Caki2 (cell line): ENCODE measurements around the gene SLMAP. TPM values are rescaled to one million over a fixed set of nuclear protein-coding genes. Genes with fewer than 3 reads are reported as not detected.

Experiments
- DNase-seq: peaks from one replicate; pipeline ENCODE4 v3.0.0-alpha.2; 2015; ENCODE audit warnings: low read depth
- in situ Hi-C: cut with HindIII; loops from 2 replicates; pipeline ENCODE4 v1.10.0; 2016; ENCODE audit warnings: low sequenced_read_pairs, low pct_unique_long_range_greater_than_20kb, mixed read lengths
- total RNA-seq: library from RNA; depleted of rRNA; stranded (reverse); fragments of >200 nt; shearing (Covaris generic); gene quantifications from 2 replicates; pipeline ENCODE4 v1.2.3, GENCODE V29; 2014; ENCODE audit warnings: low replicate concordance; rRNA removed

The SLMAP gene
- total RNA-seq, result 20.4 and 24.7 TPM in 2 replicates

GRCh38 chr3:57755741-57756527 is at the start of gene SLMAP:
Gene SLMAP (plus strand): TSS chr3:57756309. CDS start chr3:57757652, 1,343 bp downstream.
- in situ Hi-C loops, result no loop called here
- peak; percentile 96 for DNase-seq

- peak; percentile 63 for DNase-seq
- in situ Hi-C loops, result no loop called here
These were observed 49.6 kb upstream of the SLMAP start for GRCh38 chr3:57706462-57706861.

GRCh38 chr3:57709031-57709430 is 47.1 kb upstream of the SLMAP start:
- in situ Hi-C loops, result no loop called here
- no peak for DNase-seq

GRCh38 chr3:57709559-57709958 is 46.5 kb upstream of the SLMAP start:
- DNase-seq, result no peak

GRCh38 chr3:57715686-57716085 is 40.4 kb upstream of the SLMAP start:
- in situ Hi-C loops, result no loop called here
- no peak for DNase-seq

More at GRCh38 chr3:57709559-57709958, 46.5 kb upstream of the SLMAP start:
- in situ Hi-C loops, result no loop called here

GRCh38 chr3:57717205-57717868 is 38.8 kb upstream of the SLMAP start:
- in situ Hi-C loops, result no loop called here
- no peak for DNase-seq

GRCh38 chr3:57718118-57718517 is 38.0 kb upstream of the SLMAP start:
- DNase-seq, result no peak
- in situ Hi-C loops, result no loop called here

- DNase-seq, result no peak
- in situ Hi-C loops, result no loop called here
These were observed 29.7 kb upstream of the SLMAP start for GRCh38 chr3:57726397-57726796.

- in situ Hi-C loops, result no loop called here
- DNase-seq, result no peak
These were observed 29.0 kb upstream of the SLMAP start for GRCh38 chr3:57727106-57727505.

- in situ Hi-C loops, result no loop called here
- no peak for DNase-seq
These were observed 26.6 kb upstream of the SLMAP start for GRCh38 chr3:57729334-57730045.

- no peak for DNase-seq
- in situ Hi-C loops, result no loop called here
These were observed 25.4 kb upstream of the SLMAP start for GRCh38 chr3:57730682-57731081.

- in situ Hi-C loops, result no loop called here
- DNase-seq, result no peak
These were observed 24.8 kb upstream of the SLMAP start for GRCh38 chr3:57731311-57731710.

- peak; percentile 23 for DNase-seq
- in situ Hi-C loops, result no loop called here
These were observed 22.3 kb upstream of the SLMAP start for GRCh38 chr3:57733790-57734189.

GRCh38 chr3:57735405-57735804 is 20.7 kb upstream of the SLMAP start:
- no peak for DNase-seq
- in situ Hi-C loops, result no loop called here

GRCh38 chr3:57737840-57738239 is 18.3 kb upstream of the SLMAP start:
- in situ Hi-C loops, result no loop called here

GRCh38 chr3:57738391-57738790 is 17.7 kb upstream of the SLMAP start:
- no peak for DNase-seq
- in situ Hi-C loops, result no loop called here

More at GRCh38 chr3:57737840-57738239, 18.3 kb upstream of the SLMAP start:
- DNase-seq, result no peak

- DNase-seq, result no peak
- in situ Hi-C loops, result no loop called here
These were observed 16.1 kb upstream of the SLMAP start for GRCh38 chr3:57740027-57740426.

- DNase-seq, result no peak
- in situ Hi-C loops, result no loop called here
These were observed 12.6 kb upstream of the SLMAP start for GRCh38 chr3:57743496-57743895.

GRCh38 chr3:57745101-57745500 is 11.0 kb upstream of the SLMAP start:
- no peak for DNase-seq
- in situ Hi-C loops, result no loop called here
